IMR-90 (cell line): ENCODE measurements around the gene ALG13. TPM values are rescaled to one million over a fixed set of nuclear protein-coding genes. Genes with fewer than 3 reads are reported as not detected.

ENCODE experiments used
- ATAC-seq: fragments of 200-7000 bp; cut with Tn5 transposase; 2 replicates; pipeline ENCODE4 v1.9.1; 2020; ENCODE audit warnings: low read depth, mild to moderate bottlenecking, moderate library complexity
- BruUV-seq: library from RNA; stranded (reverse); fragments of 400-500 nt; replicated peaks from 2 replicates; lab custom pipeline; 2021; lab: Mats Ljungman, UMichigan
- CTCF ChIA-PET: fragments of 300-600 bp; formaldehyde crosslinking; extraction: SDS; loops from one replicate; lab custom pipeline; 2021; ENCODE audit warnings: antibody characterized with exemption; lab: Yijun Ruan, JAX
- POLR2A ChIA-PET: fragments of 300-600 bp; sonication (Branson Sonifier 250); formaldehyde crosslinking; loops from one replicate; lab custom pipeline; 2022; ENCODE audit warnings: antibody characterized with exemption; ENCODE audit not compliant: unreplicated experiment; lab: Charles Lee
- DNase-seq: peaks from one replicate; pipeline ENCODE4 v3.0.0; 2013
- H2AFZ ChIP-seq: replicated peaks from 2 replicates; pipeline ENCODE3; 2013; ENCODE audit warnings: low read length, mild to moderate bottlenecking; ENCODE audit not compliant: poor library complexity
- H2AK5ac ChIP-seq: 2 replicates; pipeline ENCODE4 v1.6.1; 2013; ENCODE audit warnings: low read depth, low read length, inconsistent platforms
- H2AK9ac ChIP-seq: replicated peaks from 2 replicates; pipeline ENCODE3; 2013; ENCODE audit warnings: mild to moderate bottlenecking, low read depth, low read length, moderate library complexity; ENCODE audit not compliant: poor library complexity
- H2BK120ac ChIP-seq: 2 replicates; pipeline ENCODE4 v1.6.1; 2013; ENCODE audit warnings: low read depth, low read length, inconsistent platforms
- H2BK15ac ChIP-seq: 3 replicates; pipeline ENCODE4 v1.6.1; 2013; ENCODE audit warnings: low read depth, low read length, inconsistent platforms
- H2BK20ac ChIP-seq: 2 replicates; pipeline ENCODE4 v1.6.1; 2013; ENCODE audit warnings: low read depth, mild to moderate bottlenecking, inconsistent platforms, low read length, moderate library complexity
- H2BK5ac ChIP-seq: 2 replicates; pipeline ENCODE4 v1.6.1; 2013; ENCODE audit warnings: mild to moderate bottlenecking, low read depth, low read length, inconsistent platforms; ENCODE audit not compliant: poor library complexity, severe bottlenecking
- H3K14ac ChIP-seq: replicated peaks from 2 replicates; pipeline ENCODE4 v1.6.1; 2013; ENCODE audit warnings: low read depth, low read length, inconsistent platforms
- H3K18ac ChIP-seq: 2 replicates; pipeline ENCODE4 v1.6.1; 2013; ENCODE audit warnings: low read depth, low read length, control low read depth
- H3K23ac ChIP-seq: 2 replicates; pipeline ENCODE4 v1.6.1; 2013; ENCODE audit warnings: low read depth, low read length, inconsistent platforms
- H3K27ac ChIP-seq: 2 replicates; pipeline ENCODE4 v1.5.1; 2013; ENCODE audit warnings: mild to moderate bottlenecking, control low read depth, low read length; ENCODE audit not compliant: insufficient read depth
- H3K27me3 ChIP-seq: 2 replicates; pipeline ENCODE4 v1.6.1; 2013; ENCODE audit warnings: low read length; ENCODE audit not compliant: control insufficient read depth, insufficient read depth
- H3K36me3 ChIP-seq: 2 replicates; pipeline ENCODE4 v1.6.1; 2013; ENCODE audit warnings: low read length, mixed read lengths; ENCODE audit not compliant: control insufficient read depth, insufficient read depth
- H3K4ac ChIP-seq: 2 replicates; pipeline ENCODE4 v1.6.1; 2013; ENCODE audit warnings: low read depth, low read length, inconsistent platforms
- H3K4me1 ChIP-seq: 2 replicates; pipeline ENCODE4 v1.6.1; 2013; ENCODE audit warnings: low read length, mixed read lengths; ENCODE audit not compliant: control insufficient read depth, insufficient read depth
- H3K4me2 ChIP-seq: 2 replicates; pipeline ENCODE4 v1.6.1; 2013; ENCODE audit warnings: low read depth, mild to moderate bottlenecking, control low read depth, low read length, moderate library complexity
- H3K4me3 ChIP-seq: 2 replicates; pipeline ENCODE4 v1.5.1; 2013; ENCODE audit warnings: low read depth, mild to moderate bottlenecking, control low read depth, low read length, moderate library complexity; ENCODE audit not compliant: insufficient read depth
- H3K56ac ChIP-seq: 2 replicates; pipeline ENCODE4 v1.6.1; 2013; ENCODE audit warnings: low read length, inconsistent platforms; ENCODE audit not compliant: insufficient read depth; ENCODE audit errors: extremely low read depth
- H3K79me1 ChIP-seq, 2 experiments: 2 replicates each; pipeline ENCODE4 v1.6.1; 2013; ENCODE audit warnings: low read length in 2 of 2, inconsistent platforms in 1 of 2, low read depth in 1 of 2
- H3K9ac ChIP-seq: 2 replicates; pipeline ENCODE4 v1.6.1; 2013; ENCODE audit warnings: low read depth, low read length, control low read depth
- H3K9me1 ChIP-seq: 2 replicates; pipeline ENCODE4 v1.6.1; 2013; ENCODE audit warnings: low read length, inconsistent platforms; ENCODE audit not compliant: insufficient read depth
- H3K9me3 ChIP-seq: 2 replicates; pipeline ENCODE4 v1.6.1; 2013; ENCODE audit warnings: low read length; ENCODE audit not compliant: control insufficient read depth, insufficient read depth
- H4K20me1 ChIP-seq: 2 replicates; pipeline ENCODE4 v1.6.1; 2013; ENCODE audit warnings: low read length, inconsistent platforms; ENCODE audit not compliant: insufficient read depth
- H4K5ac ChIP-seq: 2 replicates; pipeline ENCODE4 v1.6.1; 2013; ENCODE audit warnings: mild to moderate bottlenecking, low read depth, low read length, control low read depth
- H4K8ac ChIP-seq, 2 experiments: 2 replicates each; pipeline ENCODE4 v1.6.1; 2013; ENCODE audit warnings: low read depth in 2 of 2, low read length in 2 of 2, control low read depth in 1 of 2, inconsistent platforms in 1 of 2
- H4K91ac ChIP-seq: 2 replicates; pipeline ENCODE4 v1.6.1; 2013; ENCODE audit warnings: low read depth, low read length, inconsistent platforms; ENCODE audit not compliant: insufficient read depth
- BHLHE40 ChIP-seq: fragments of 150-350 bp; IDR thresholded peaks from 2 replicates; pipeline ENCODE4 v1.6.1; 2016; ENCODE audit warnings: mild to moderate bottlenecking, low read depth, low read length
- CEBPB ChIP-seq: IDR thresholded peaks from 2 replicates; pipeline ENCODE4 v1.6.1; 2012; ENCODE audit warnings: low read depth, low read length, improper control_type of control experiment
- CHD1 ChIP-seq: IDR thresholded peaks from 2 replicates; pipeline ENCODE4 v1.6.1; 2012; ENCODE audit warnings: low read depth, low read length, improper control_type of control experiment
- FOS ChIP-seq: fragments of 150-350 bp; IDR thresholded peaks from 2 replicates; pipeline ENCODE4 v1.6.1; 2016; ENCODE audit warnings: low read depth, low read length
- MAFK ChIP-seq: IDR thresholded peaks from 2 replicates; pipeline ENCODE4 v1.6.1; 2012; ENCODE audit warnings: low read depth, low read length, improper control_type of control experiment
- MAZ ChIP-seq: IDR thresholded peaks from 2 replicates; pipeline ENCODE4 v1.6.1; 2012; ENCODE audit warnings: low read depth, mild to moderate bottlenecking, low read length, improper control_type of control experiment, moderate library complexity, borderline replicate concordance
- MXI1 ChIP-seq: IDR thresholded peaks from 2 replicates; pipeline ENCODE4 v1.6.1; 2012; ENCODE audit warnings: low read depth, mild to moderate bottlenecking, low read length, moderate library complexity, borderline replicate concordance
- NFE2L2 ChIP-seq: fragments of 150-350 bp; IDR thresholded peaks from 2 replicates; pipeline ENCODE4 v1.6.1; 2016; ENCODE audit warnings: low read depth, mild to moderate bottlenecking, low read length
- POLR2A ChIP-seq: IDR thresholded peaks from 2 replicates; pipeline ENCODE4 v1.6.1; 2012; ENCODE audit warnings: mild to moderate bottlenecking, low read depth, low read length
- RAD21 ChIP-seq: IDR thresholded peaks from 2 replicates; pipeline ENCODE4 v1.6.1; 2012; ENCODE audit warnings: low read length, improper control_type of control experiment
- RCOR1 ChIP-seq: IDR thresholded peaks from 2 replicates; pipeline ENCODE4 v1.6.1; 2012; ENCODE audit warnings: mild to moderate bottlenecking, low read length, improper control_type of control experiment; ENCODE audit not compliant: insufficient replicate concordance
- RFX5 ChIP-seq: IDR thresholded peaks from 2 replicates; pipeline ENCODE4 v1.8.0; 2012; ENCODE audit warnings: low read depth, mild to moderate bottlenecking, low read length, moderate library complexity
- SMC3 ChIP-seq: fragments of 150-350 bp; IDR thresholded peaks from 2 replicates; pipeline ENCODE4 v1.6.1; 2016; ENCODE audit warnings: low read depth, mild to moderate bottlenecking, antibody characterized with exemption, low read length, moderate library complexity
- WGBS, 2 experiments: methylation state at CpG; one replicate each; pipeline versions ENCODE4 v1.1.5 to v1.1.7; 2013; ENCODE audit warnings: missing lambda C conversion rate in 2 of 2; ENCODE audit not compliant: insufficient read length in 1 of 2; ENCODE audit errors: extremely low coverage in 2 of 2; 5-methylcytosine and 5-hydroxymethylcytosine counted together
- dilution Hi-C: fragments of 300-500 bp; cut with HindIII; formaldehyde crosslinking; loops from one replicate; pipeline ENCODE4 v1.14.3; 2018; ENCODE audit warnings: low sequenced_read_pairs; ENCODE audit not compliant: unreplicated experiment
- in situ Hi-C: fragments of 300-500 bp; cut with MboI; formaldehyde crosslinking; loops from 3 replicates; pipeline ENCODE4 v1.14.3; 2019; ENCODE audit warnings: low sequenced_read_pairs, inconsistent platforms, mixed read lengths
- intact Hi-C: fragments of 100-400 bp; cut with micrococcal nuclease; formaldehyde crosslinking; loops from 2 replicates; pipeline ENCODE4 v1.10.0; 2022
- polyA plus RNA-seq, 3 experiments: library from polyadenylated mRNA; depleted of rRNA; stranded (reverse); fragments of >200 nt; gene quantifications; 2 replicates each; pipeline ENCODE4 v1.2.3, GENCODE V29; 2012; ENCODE audit warnings: low replicate concordance in 1 of 3
- total RNA-seq: library from RNA; depleted of rRNA; stranded (reverse); fragments of >200 nt; gene quantifications from 2 replicates; pipeline ENCODE4 v1.2.3, GENCODE V29; 2012
- TF ChIP-seq, protein P1 (sequence below): fragments of 150-350 bp; IDR thresholded peaks from 2 replicates; pipeline ENCODE4 v1.6.1; 2016; ENCODE audit warnings: low read depth, mild to moderate bottlenecking, low read length, moderate library complexity, borderline replicate concordance
- TF ChIP-seq, protein P2 (sequence below): conservative IDR thresholded peaks from 2 replicates; pipeline ENCODE4 v1.5.1; 2012; ENCODE audit warnings: mild to moderate bottlenecking, low read depth, low read length, improper control_type of control experiment
- TF ChIP-seq, protein P3 (sequence below): fragments of 150-350 bp; IDR thresholded peaks from 2 replicates; pipeline ENCODE4 v1.6.1; 2017; ENCODE audit warnings: mild to moderate bottlenecking, antibody characterized with exemption, low read length, low read depth

The ALG13 gene
- total and polyA plus RNA-seq, 2 of the 4 experiments (the other 2 are of a cell fraction) = 42.7 to 54.0 TPM

DNA sequence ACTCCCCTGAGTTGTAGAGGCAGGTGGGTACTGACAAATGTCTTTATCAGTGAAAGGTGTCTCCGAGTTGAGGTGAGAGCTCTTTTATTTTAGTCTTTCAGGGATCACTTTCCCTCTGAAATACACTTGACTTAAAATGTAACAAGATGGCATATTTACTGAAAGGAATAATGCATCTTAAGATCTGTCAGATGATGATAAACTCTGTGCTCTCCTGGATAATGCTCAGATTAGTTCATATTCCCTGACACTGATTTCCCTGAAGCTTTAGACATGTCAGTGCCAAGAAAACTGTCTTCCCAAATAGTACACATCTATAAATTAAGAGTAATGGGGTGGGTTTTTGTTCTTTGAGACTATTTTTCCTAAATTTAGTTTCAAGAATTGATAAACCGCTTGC lies 75.5 kb downstream of the ALG13 start:
- Histone ChIP-seq H3K36me3 (peaks cover 3% of the 10 kb centered on the region; the same call in 1 of the 2 replicates), H2AK5ac (no peak overlapping the region), H3K9me1 (no peaks in the 10 kb centered on the region), H3K27ac (no peak overlapping the region), H3K4me2 (no peak overlapping the region), H3K4me3 (no peak overlapping the region), H3K27me3 (no peaks in the 10 kb centered on the region; the same call in 1 of the 2 replicates), H2BK20ac (no peak overlapping the region), H3K4ac (no peak overlapping the region), H2BK15ac (no peak overlapping the region), H2BK5ac (no peak overlapping the region), H2AK9ac (no peak overlapping the region), H2AFZ (no peak overlapping the region), H3K23ac (no peak overlapping the region), H4K5ac (no peak overlapping the region), H3K56ac (no peak overlapping the region), H3K4me1 (no peaks in the 10 kb centered on the region), H3K9me3 (no peaks in the 10 kb centered on the region), H3K9ac (no peak overlapping the region), H3K79me1 (no peaks in the 10 kb centered on the region), H2BK120ac (no peak overlapping the region), H4K91ac (no peak overlapping the region), H4K20me1 (no peaks in the 10 kb centered on the region), H4K8ac (no peak overlapping the region), H3K14ac (no peak overlapping the region), H3K18ac (no peak overlapping the region)
- BruUV-seq = no TSS peak
- TF ChIP-seq POLR2A (no peak), MAFK (no peak), MXI1 (no peak), RCOR1 (no peak), BHLHE40 (no peak), CEBPB (no peak), MAZ (no peak), SMC3 (no peak), FOS (no peak), NFE2L2 (no peak), RFX5 (no peak), RAD21 (no peak), CHD1 (no peak)
- TF ChIP-seq, protein P1, sequence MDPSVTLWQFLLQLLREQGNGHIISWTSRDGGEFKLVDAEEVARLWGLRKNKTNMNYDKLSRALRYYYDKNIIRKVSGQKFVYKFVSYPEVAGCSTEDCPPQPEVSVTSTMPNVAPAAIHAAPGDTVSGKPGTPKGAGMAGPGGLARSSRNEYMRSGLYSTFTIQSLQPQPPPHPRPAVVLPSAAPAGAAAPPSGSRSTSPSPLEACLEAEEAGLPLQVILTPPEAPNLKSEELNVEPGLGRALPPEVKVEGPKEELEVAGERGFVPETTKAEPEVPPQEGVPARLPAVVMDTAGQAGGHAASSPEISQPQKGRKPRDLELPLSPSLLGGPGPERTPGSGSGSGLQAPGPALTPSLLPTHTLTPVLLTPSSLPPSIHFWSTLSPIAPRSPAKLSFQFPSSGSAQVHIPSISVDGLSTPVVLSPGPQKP = no peak
- TF ChIP-seq, protein P2, sequence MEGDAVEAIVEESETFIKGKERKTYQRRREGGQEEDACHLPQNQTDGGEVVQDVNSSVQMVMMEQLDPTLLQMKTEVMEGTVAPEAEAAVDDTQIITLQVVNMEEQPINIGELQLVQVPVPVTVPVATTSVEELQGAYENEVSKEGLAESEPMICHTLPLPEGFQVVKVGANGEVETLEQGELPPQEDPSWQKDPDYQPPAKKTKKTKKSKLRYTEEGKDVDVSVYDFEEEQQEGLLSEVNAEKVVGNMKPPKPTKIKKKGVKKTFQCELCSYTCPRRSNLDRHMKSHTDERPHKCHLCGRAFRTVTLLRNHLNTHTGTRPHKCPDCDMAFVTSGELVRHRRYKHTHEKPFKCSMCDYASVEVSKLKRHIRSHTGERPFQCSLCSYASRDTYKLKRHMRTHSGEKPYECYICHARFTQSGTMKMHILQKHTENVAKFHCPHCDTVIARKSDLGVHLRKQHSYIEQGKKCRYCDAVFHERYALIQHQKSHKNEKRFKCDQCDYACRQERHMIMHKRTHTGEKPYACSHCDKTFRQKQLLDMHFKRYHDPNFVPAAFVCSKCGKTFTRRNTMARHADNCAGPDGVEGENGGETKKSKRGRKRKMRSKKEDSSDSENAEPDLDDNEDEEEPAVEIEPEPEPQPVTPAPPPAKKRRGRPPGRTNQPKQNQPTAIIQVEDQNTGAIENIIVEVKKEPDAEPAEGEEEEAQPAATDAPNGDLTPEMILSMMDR = no peak
- TF ChIP-seq, protein P3, sequence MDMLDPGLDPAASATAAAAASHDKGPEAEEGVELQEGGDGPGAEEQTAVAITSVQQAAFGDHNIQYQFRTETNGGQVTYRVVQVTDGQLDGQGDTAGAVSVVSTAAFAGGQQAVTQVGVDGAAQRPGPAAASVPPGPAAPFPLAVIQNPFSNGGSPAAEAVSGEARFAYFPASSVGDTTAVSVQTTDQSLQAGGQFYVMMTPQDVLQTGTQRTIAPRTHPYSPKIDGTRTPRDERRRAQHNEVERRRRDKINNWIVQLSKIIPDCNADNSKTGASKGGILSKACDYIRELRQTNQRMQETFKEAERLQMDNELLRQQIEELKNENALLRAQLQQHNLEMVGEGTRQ = no peak
- intact Hi-C loops = no loop called here
- dilution Hi-C loops = no loop called here
- DNase-seq (no peak), ATAC-seq (no peak)
- in situ Hi-C loops = no loop called here
- WGBS, 2 experiments = no CpG with 5 or more reads among the region's 2 CpGs
- POLR2A ChIA-PET = no interaction called here
- CTCF ChIA-PET = no interaction called here
